Adipose tissue (tissue), 3 donors: Measurements from ENCODE around the gene DNAJB13. TPM values are rescaled to one million over a fixed set of nuclear protein-coding genes. Genes with fewer than 3 reads are reported as not detected.
"Not testable (repeated sequence)": the region's sequence is repeated elsewhere in the genome, so short reads cannot be mapped to it uniquely, and the experiment has no call there.

Experiments used
- H3K27ac ChIP-seq: one replicate; pipeline ENCODE4 v1.5.1; 2013; ENCODE audit warnings: low read depth, low read length
- WGBS, 3 donors: extraction: QIAGEN DNeasy Blood & Tissue Kit; methylation state at CpG; one replicate each; pipeline ENCODE4 v1.1.7; 2013; 5-methylcytosine and 5-hydroxymethylcytosine counted together
- polyA plus RNA-seq, 3 donors: library from polyadenylated mRNA; stranded (reverse); fragments of 200-250 nt; gene quantifications; one replicate each; pipeline ENCODE4 v1.2.3, GENCODE V29; 2013
- donor health status: healthy with polysubstance abuse.
- donor health status: Bipolar disorder and iron deficiency.
- donor health status: healthy.

The DNAJB13 gene
- polyA plus RNA-seq, 3 donors = 0.51 TPM; not detected in 2

GRCh38 chr11:73972620-73973449 is 22.0 kb downstream of the DNAJB13 start:
- WGBS, 3 donors = 83 to 84% (median 84%) methylated on average over 11 of the region's 11 CpGs
- no peak overlapping the region for H3K27ac ChIP-seq

DNA sequence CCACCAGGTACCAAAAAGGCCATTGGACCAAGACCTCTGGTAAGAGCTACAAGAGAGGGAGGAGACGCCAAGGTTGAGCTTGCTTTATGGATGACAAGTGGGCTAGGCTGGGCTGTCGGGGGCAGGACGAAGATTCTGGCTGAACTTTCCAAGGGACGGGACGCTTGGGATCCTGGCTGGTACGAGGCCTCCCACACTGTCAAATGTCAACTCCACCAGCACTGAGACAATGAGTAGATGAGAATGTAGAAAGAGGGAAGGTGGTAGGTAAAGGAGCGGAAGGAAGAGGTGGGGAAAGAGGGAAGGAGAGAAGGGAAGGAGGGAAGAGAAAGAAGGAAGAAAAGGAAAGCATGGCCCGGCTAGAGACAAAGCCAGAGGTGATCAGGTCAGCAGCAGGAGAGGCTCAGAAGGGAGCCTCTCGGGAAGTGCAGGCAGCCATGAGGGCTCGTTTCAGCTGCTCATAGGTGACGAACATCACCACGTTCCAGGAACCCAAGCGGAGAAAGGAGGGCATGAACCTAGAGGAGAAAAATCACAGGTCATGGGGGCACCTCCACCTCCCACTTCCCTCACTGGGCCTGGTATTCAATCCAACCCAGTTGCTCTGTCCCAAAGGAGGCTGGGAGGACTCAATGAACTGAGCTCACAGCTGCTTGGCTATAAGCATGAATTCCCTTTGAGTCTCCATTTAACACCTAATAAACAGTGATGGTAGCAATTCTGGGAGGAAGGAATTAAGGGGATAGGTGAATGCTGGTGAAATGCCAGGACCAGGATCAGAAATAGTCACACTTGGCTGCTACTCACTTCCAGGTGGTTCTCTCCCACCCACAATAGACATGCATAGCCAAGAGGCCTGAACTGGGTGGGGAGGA is 24.0 kb downstream of the DNAJB13 start:
- WGBS, 3 donors = 90 to 93% (median 91%) methylated on average over 13 of the region's 13 CpGs
- no peak overlapping the region for H3K27ac ChIP-seq

DNA sequence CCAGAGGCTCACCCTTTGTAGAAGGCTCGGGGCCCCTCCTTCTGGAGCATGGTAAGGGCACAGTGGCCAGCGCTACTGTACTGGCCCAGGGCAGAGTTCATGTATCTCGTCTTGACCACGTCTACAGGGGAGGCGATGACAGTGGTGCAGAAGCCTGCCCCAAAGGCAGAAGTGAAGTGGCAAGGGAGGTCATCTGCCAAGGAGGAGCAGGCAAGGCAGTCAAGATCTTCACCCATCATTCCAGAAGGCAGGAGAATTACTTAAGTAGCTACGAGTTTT is 24.6 kb downstream of the DNAJB13 start:
- H3K27ac ChIP-seq = no peak overlapping the region
- WGBS, 3 donors = 89 to 95% (median 92%) methylated on average over 6 of the region's 6 CpGs

GRCh38 chr11:73976451-73977151 is 25.8 kb downstream of the DNAJB13 start:
- no peak overlapping the region for H3K27ac ChIP-seq
- whole genome bisulfite sequencing, 3 donors = 92 to 94% (median 93%) methylated on average over 14 of the region's 14 CpGs

- 95 to 96% (median 96%) methylated on average over 18 of the region's 18 CpGs for WGBS, 3 donors
- H3K27ac ChIP-seq = no peak overlapping the region
Observed at GRCh38 chr11:73977856-73978519, 27.2 kb downstream of the DNAJB13 start.

- no peak overlapping the region for H3K27ac ChIP-seq
- 88 to 94% (median 92%) methylated on average over 3 of the region's 3 CpGs for WGBS, 3 donors
Observed at GRCh38 chr11:73978576-73979086, 27.8 kb downstream of the DNAJB13 start.

GRCh38 chr11:73980001-73980961 is 29.5 kb downstream of the DNAJB13 start:
- WGBS, 3 donors = 45 to 58% (median 49%) methylated on average over 6 of the region's 6 CpGs
- no peak overlapping the region for H3K27ac ChIP-seq

DNA sequence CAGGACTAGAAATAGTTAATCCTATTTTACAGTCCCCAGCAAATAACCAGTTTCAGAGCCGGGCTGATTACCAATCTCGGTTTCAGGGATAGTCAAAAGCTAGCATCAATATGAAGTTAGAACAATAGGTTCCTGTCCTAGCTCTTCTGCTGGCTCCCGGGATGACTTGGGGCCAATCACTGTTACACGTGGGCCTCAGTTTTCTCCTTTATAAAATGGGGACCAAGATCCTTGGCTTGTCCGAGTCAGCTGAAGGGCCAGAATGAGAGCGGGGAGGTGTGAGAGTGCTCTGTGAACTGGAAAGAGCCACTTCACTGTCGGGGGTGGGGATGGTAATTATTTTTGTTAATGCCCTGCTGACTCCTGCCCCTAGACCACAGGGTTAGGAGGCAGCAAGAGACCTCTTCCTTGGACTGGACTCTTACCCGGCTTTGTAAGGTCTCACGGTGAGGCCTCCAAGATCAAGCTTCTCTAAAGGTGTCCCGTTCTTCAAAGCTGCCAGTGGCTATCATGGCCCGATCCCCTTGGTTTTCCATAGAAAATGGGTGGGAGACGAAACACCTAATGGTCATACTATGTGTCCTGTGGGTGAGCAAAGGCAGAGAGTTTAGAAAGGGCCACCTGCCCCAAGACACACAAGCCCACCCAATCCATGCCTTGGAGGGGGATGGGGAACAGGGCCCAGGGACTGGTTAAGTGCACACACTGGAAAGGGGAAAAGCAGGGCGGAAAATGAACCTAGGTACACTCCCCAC is 30.4 kb downstream of the DNAJB13 start:
- 77 to 80% (median 77%) methylated on average over 13 of the region's 13 CpGs for WGBS, 3 donors
- no peak overlapping the region for H3K27ac ChIP-seq

- H3K27ac ChIP-seq = peak within 1 kb of the TSS; percentile 23
- 1 to 2% (median 1%) methylated on average over 27 to 43 of the region's 43 CpGs for WGBS, 3 donors
Observed at GRCh38 chr11:73982595-73982989, 31.8 kb downstream of the DNAJB13 start, which contains the start of gene UCP2. Gene UCP2, minus strand, starts transcription at chr11:73982843. Its CDS starts 4,465 bp downstream, at chr11:73978378.

- 1% methylated on average over 56 of the region's 56 CpGs for WGBS, 3 donors
Observed at GRCh38 chr11:73982990-73983740, 32.3 kb downstream of the DNAJB13 start.

GRCh38 chr11:73983741-73984538 is 33.1 kb downstream of the DNAJB13 start:
- 48 to 67% (median 58%) methylated on average over 18 of the region's 18 CpGs for WGBS, 3 donors
- H3K27ac ChIP-seq = no peak overlapping the region

More at GRCh38 chr11:73982990-73983740, 32.3 kb downstream of the DNAJB13 start:
- peak overlapping the region; percentile 23 for H3K27ac ChIP-seq

DNA sequence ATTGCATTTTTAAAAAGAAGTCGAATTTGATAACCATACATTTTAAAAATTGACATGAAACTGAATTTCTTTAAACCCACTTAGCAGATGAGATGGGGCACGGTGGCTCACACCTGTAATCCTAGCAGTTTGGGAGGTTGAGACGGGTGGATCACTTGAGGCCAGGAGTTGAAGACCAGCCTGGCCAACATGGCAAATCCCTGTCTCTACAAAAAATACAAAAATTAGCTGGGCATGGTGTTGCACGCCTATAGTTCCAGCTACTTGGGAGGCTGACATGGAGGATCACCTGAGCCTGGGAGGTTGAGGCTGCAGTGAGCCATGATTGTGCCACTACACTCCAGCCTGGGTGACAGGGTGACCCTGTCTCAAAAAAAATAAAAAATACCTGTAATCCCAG is 34.8 kb downstream of the DNAJB13 start:
- not testable (repeated sequence) for H3K27ac ChIP-seq
- 93 to 96% (median 94%) methylated on average over 4 of the region's 4 CpGs for WGBS, 3 donors

DNA sequence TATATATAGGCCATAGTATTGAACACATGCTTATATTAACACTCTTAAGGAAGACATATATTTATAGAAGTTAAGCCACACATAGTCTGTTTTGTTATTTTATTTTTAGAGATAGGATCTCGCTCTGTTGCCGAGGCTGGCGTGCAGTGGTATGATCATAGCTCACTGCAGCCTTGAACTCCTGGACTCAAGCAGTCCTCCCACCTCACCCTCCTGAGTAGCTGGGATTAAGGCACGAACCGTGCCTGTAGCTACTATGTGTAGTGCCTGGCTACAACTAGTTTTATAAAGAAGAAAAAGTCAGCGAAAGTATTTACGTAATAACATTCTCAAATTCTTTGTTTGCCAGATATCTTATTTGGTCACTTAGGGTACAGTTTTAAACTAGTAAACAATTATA is 37.4 kb downstream of the DNAJB13 start:
- 69 to 94% (median 92%) methylated on average over 7 of the region's 7 CpGs for WGBS, 3 donors
- no peak overlapping the region for H3K27ac ChIP-seq

DNA sequence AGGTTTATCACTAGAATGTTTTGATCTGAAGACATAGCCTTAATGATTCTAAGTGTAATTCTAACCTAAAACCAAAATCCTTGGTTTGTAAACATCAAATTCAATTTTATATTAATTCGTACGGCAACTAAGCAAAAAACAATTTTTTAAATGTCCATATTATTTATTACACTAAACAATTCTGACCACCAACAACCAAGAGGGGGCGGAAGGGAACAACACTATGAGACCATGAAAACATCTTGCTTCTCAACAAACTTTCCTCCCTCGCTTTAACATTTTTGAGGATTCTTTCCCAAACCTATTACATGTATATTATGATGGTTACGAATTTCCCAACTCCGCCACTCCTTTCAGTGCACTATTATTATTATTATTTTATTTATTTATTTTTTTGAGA is 38.3 kb downstream of the DNAJB13 start:
- no peak overlapping the region for H3K27ac ChIP-seq
- WGBS, 3 donors = 84 to 92% (median 92%) methylated on average over 6 of the region's 6 CpGs

- WGBS, 3 donors = 83 to 88% (median 85%) methylated on average over 2 of the region's 2 CpGs
- no peak overlapping the region for H3K27ac ChIP-seq
Observed at GRCh38 chr11:73990730-73991129, 39.9 kb downstream of the DNAJB13 start.
